Endothelial cell of umbilical vein (primary cell): ENCODE measurements around the gene ADGRE1. TPM values are rescaled to one million over a fixed set of nuclear protein-coding genes. Genes with fewer than 3 reads are reported as not detected.

Source experiments
- BruUV-seq: library from RNA; stranded (reverse); fragments of 400-500 nt; replicated peaks from 2 replicates; lab custom pipeline; 2021; lab: Mats Ljungman, UMichigan
- CTCF ChIA-PET: fragments of 300-600, 350-600 bp; sonication (Branson Sonifier 250); formaldehyde crosslinking; loops from one replicate; lab custom pipeline; 2021; ENCODE audit warnings: antibody characterized with exemption, inconsistent platforms; lab: Charles Lee
- POLR2A ChIA-PET: fragments of 300-600, 350-600 bp; sonication (Branson Sonifier 250); formaldehyde crosslinking; loops from one replicate; lab custom pipeline; 2021; ENCODE audit warnings: antibody characterized with exemption, inconsistent platforms; lab: Charles Lee
- DNase-seq: peaks from one replicate; pipeline ENCODE4 v3.0.0-alpha.2; 2011; ENCODE audit warnings: low read depth, low spot score
- FAIRE-seq: peaks from 2 replicates; lab custom pipeline; 2011; peaks lifted over from hg19 to GRCh38; lab: Jason Lieb, UNC
- H2AFZ ChIP-seq: 2 replicates; pipeline ENCODE4 v1.6.0; 2012; ENCODE audit warnings: low read depth, low read length, control low read depth, inconsistent platforms
- H3K27ac ChIP-seq: 2 replicates; pipeline ENCODE4 v1.5.1; 2011; ENCODE audit warnings: low read depth, mild to moderate bottlenecking, control low read depth, low read length, moderate library complexity; ENCODE audit not compliant: insufficient read depth
- H3K27me3 ChIP-seq, 2 experiments: 2 replicates each; pipeline versions ENCODE4 v1.6.0 to v1.6.1; 2011; ENCODE audit warnings: low read length in 2 of 2, mixed read lengths in 1 of 2; ENCODE audit not compliant: control insufficient read depth in 2 of 2, insufficient read depth in 2 of 2
- H3K36me3 ChIP-seq, 2 experiments: 2 replicates in 1 of 2; 3 replicates in 1 of 2; pipeline ENCODE4 v1.5.1; 2011; ENCODE audit warnings: low read length in 2 of 2, mild to moderate bottlenecking in 1 of 2, moderate library complexity in 1 of 2; ENCODE audit not compliant: control insufficient read depth in 2 of 2, insufficient read depth in 2 of 2; ENCODE audit errors: extremely low read depth in 1 of 2
- H3K4me1 ChIP-seq: 3 replicates; pipeline ENCODE4 v1.5.1; 2011; ENCODE audit warnings: mild to moderate bottlenecking, low read length; ENCODE audit not compliant: control insufficient read depth, insufficient read depth; ENCODE audit errors: extremely low read depth
- H3K4me2 ChIP-seq: 2 replicates; pipeline ENCODE4 v1.6.1; 2011; ENCODE audit warnings: low read length, control low read depth, mixed read lengths; ENCODE audit not compliant: insufficient read depth
- H3K4me3 ChIP-seq, 3 experiments: fragments of 200-600 bp in 1 of 3; sonication (generic), shearing (Covaris generic) in 1 of 3; replicated peaks in 1 of 3; 2 replicates each; pipeline ENCODE4 v1.5.1; 2011 to 2016; ENCODE audit warnings: control low read depth in 3 of 3, low read length in 3 of 3, mild to moderate bottlenecking in 2 of 3, inconsistent platforms in 1 of 3, low read depth in 1 of 3, moderate library complexity in 1 of 3; ENCODE audit not compliant: insufficient read depth in 1 of 3
- H3K79me2 ChIP-seq: 2 replicates; pipeline ENCODE4 v1.6.0; 2012; ENCODE audit warnings: low read length, inconsistent platforms; ENCODE audit not compliant: control insufficient read depth, insufficient read depth
- H3K9ac ChIP-seq: replicated peaks from 2 replicates; pipeline ENCODE3; 2011; ENCODE audit warnings: low read length, control low read depth; ENCODE audit not compliant: insufficient read depth; ENCODE audit errors: extremely low read depth
- H3K9me1 ChIP-seq: replicated peaks from 3 replicates; pipeline ENCODE4 v1.6.0; 2011; ENCODE audit warnings: mild to moderate bottlenecking, low read length; ENCODE audit not compliant: control insufficient read depth, insufficient read depth; ENCODE audit errors: extremely low read depth
- H3K9me3 ChIP-seq: replicated peaks from 2 replicates; pipeline ENCODE4 v1.5.1; 2012; ENCODE audit warnings: low read length, inconsistent platforms; ENCODE audit not compliant: control insufficient read depth, insufficient read depth
- H4K20me1 ChIP-seq: replicated peaks from 2 replicates; pipeline ENCODE3; 2011; ENCODE audit warnings: mild to moderate bottlenecking, low read length; ENCODE audit not compliant: control insufficient read depth, insufficient read depth; ENCODE audit errors: extremely low read depth
- CTCF ChIP-seq, 2 donors: IDR thresholded peaks; 1 replicate in 1 of 2; 2 replicates in 1 of 2; pipeline ENCODE4 v1.5.1; 2011; ENCODE audit warnings: low read length in 2 of 2, mild to moderate bottlenecking in 2 of 2, moderate library complexity in 2 of 2, control low read depth in 1 of 2, inconsistent platforms in 1 of 2, low read depth in 1 of 2; ENCODE audit not compliant: insufficient read depth in 1 of 2; ENCODE audit errors: extremely low read depth in 1 of 2
- EZH2 ChIP-seq: IDR thresholded peaks from 2 replicates; pipeline ENCODE4 v1.6.1; 2012; ENCODE audit warnings: borderline replicate concordance, low read depth, mild to moderate bottlenecking, moderate library complexity, low read length, inconsistent platforms; ENCODE audit not compliant: severe bottlenecking
- FOS ChIP-seq: IDR thresholded peaks from 2 replicates; pipeline ENCODE4 v1.6.1; 2011; ENCODE audit warnings: mild to moderate bottlenecking, low read length, moderate library complexity, borderline replicate concordance; ENCODE audit not compliant: insufficient read depth
- GATA2 ChIP-seq: IDR thresholded peaks from 2 replicates; pipeline ENCODE4 v1.7.0; 2011; ENCODE audit warnings: low read depth, mild to moderate bottlenecking, moderate library complexity, mixed read lengths, low read length; ENCODE audit not compliant: insufficient read length, insufficient read depth
- JUN ChIP-seq: IDR thresholded peaks from 2 replicates; pipeline ENCODE4 v1.6.1; 2011; ENCODE audit warnings: borderline replicate concordance, low read depth; ENCODE audit not compliant: insufficient read length, insufficient read depth
- MAX ChIP-seq: IDR thresholded peaks from 2 replicates; pipeline ENCODE4 v1.6.1; 2011; ENCODE audit not compliant: insufficient read depth, insufficient read length
- MYC ChIP-seq: IDR thresholded peaks from one replicate; pipeline ENCODE4 v1.6.1; 2011; ENCODE audit warnings: mild to moderate bottlenecking, low read depth, low read length
- POLR2A ChIP-seq: IDR thresholded peaks from 2 replicates; pipeline ENCODE4 v1.6.1; 2012; ENCODE audit warnings: low read depth, mild to moderate bottlenecking, control low read depth, low read length
- POLR2AphosphoS5 ChIP-seq: IDR thresholded peaks from 2 replicates; pipeline ENCODE4 v1.6.1; 2012; ENCODE audit warnings: low read depth, mild to moderate bottlenecking, control low read depth, low read length, moderate library complexity; ENCODE audit not compliant: insufficient read depth
- dilution Hi-C: fragments of 300-500 bp; cut with MboI; formaldehyde crosslinking; loops from one replicate; pipeline ENCODE4 v1.15.0; 2019; ENCODE audit warnings: low sequenced_read_pairs; ENCODE audit not compliant: extremely low pct_ligation_motif_present
- intact Hi-C: fragments of 100-400 bp; cut with micrococcal nuclease; formaldehyde crosslinking; loops from one replicate; pipeline ENCODE4 v1.10.0; 2022
- polyA plus RNA-seq, 4 experiments: library from polyadenylated mRNA; depleted of rRNA in 3 of 4; stranded (reverse) in 3 of 4; unstranded in 1 of 4; fragments of >200 nt; gene quantifications; 2 replicates each; pipeline versions ENCODE4 v1.2.1 to v1.2.3, GENCODE V29; 2011 to 2012; ENCODE audit warnings: missing spikeins in 1 of 4
- total RNA-seq: library from RNA; stranded (reverse); gene quantifications from 2 replicates; pipeline ENCODE4 v1.2.3, GENCODE V29; 2021

The ADGRE1 gene
- total and polyA plus RNA-seq, 2 donors (not counting 3 experiments of a cell fraction or from before 2014, with no cell fraction given), result not detected

- no peaks in the 10 kb centered on the region for H3K79me2 ChIP-seq
- H3K27ac ChIP-seq, result no peak overlapping the region
- H2AFZ ChIP-seq, result no peak overlapping the region
- DNase-seq (no peak), FAIRE-seq (no peak)
- no peak overlapping the region for H3K4me3 ChIP-seq
- dilution Hi-C loops, result no loop called here
- ChIA-PET POLR2A (no interaction called here), CTCF (no interaction called here)
- H3K36me3 ChIP-seq, result no peaks in the 10 kb centered on the region
- no peaks in the 10 kb centered on the region for H3K4me1 ChIP-seq
- no peaks in the 10 kb centered on the region for H4K20me1 ChIP-seq
- no peak overlapping the region for H3K9ac ChIP-seq
- no peaks in the 10 kb centered on the region for H3K27me3 ChIP-seq
- H3K4me2 ChIP-seq, result no peak overlapping the region
- TF ChIP-seq CTCF (IDR thresholded peaks at IDR 0.05; ENCODE audit: extremely low read depth in 1 of 2, insufficient read depth in 1 of 2, low read depth in 1 of 2, low read length in 2 of 2), result no peak
- no peak for TF ChIP-seq MYC
- no peak for TF ChIP-seq POLR2AphosphoS5
- no peak for TF ChIP-seq MAX
- no peak for TF ChIP-seq EZH2
- TF ChIP-seq JUN, result no peak
- no peak for TF ChIP-seq FOS
- no peak for TF ChIP-seq GATA2
- TF ChIP-seq POLR2A, result no peak
- BruUV-seq, result no TSS peak
- intact Hi-C loops, result no loop called here
- no peaks in the 10 kb centered on the region for H3K9me3 ChIP-seq
- no peaks in the 10 kb centered on the region for H3K9me1 ChIP-seq
Observed at GRCh38 chr19:6916952-6917351, 29.6 kb downstream of the ADGRE1 start.
